Cardiac fibroblast (primary cell): ENCODE data around the gene INPP5J.

Experiments
- DNase-seq, 2 donors: peaks; one replicate each; pipeline versions ENCODE4 v3.0.0 to v3.0.0-alpha.2; 2010; ENCODE audit warnings: low read depth in 2 of 2
- H3K4me3 ChIP-seq, 2 donors: replicated peaks in 1 of 2; 1 replicate in 1 of 2; 2 replicates in 1 of 2; pipeline ENCODE4 v1.5.1; 2011; ENCODE audit warnings: low read depth in 2 of 2, low read length in 2 of 2, mild to moderate bottlenecking in 2 of 2, moderate library complexity in 1 of 2
- CTCF ChIP-seq: IDR thresholded peaks from one replicate; pipeline ENCODE4 v1.5.1; 2011; ENCODE audit warnings: low read depth, mild to moderate bottlenecking, low read length, inconsistent platforms

INPP5J gene

DNA sequence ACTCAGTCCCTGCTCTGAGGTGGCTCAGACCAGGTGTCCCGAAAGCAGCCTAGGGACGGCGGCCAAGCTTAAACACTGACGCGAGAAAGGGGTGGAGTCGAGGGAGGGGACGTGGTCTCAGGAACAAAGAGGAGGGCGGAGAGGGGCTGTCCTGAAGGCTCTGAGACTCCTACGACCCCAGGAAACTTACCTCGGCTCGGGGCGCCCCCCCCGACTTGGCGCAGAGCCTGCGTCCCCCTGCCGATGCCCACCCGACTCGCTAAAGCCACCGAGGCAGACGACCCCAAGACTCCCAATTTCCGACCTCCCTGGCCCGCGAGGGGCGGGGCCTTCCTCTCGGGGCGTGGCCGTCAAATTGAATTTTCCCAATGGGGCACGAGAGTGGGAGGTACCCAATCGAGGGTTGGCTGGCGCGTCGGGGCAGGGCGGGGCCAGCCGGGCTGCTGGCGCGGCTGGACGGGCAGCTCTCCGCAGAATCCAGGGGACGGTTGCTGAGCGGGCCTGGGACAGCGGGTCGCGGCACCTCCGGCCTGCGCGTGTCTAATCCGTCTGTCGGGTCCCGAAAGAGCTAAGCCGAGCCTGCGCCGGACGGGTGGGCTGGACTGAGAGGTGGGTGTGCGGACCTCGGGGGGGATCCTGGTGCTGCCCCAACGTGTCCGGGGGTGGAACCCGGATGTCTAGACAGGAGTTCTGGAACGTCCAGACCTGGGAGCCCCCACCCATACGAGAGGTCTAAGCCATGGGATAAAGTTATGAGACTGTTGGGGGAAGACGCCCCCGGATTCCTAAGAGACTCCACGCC lies 41.7 kb upstream of the INPP5J start, which contains the start of gene SMTN:
Gene SMTN, plus strand, starts transcription at position 471 of the 802 bp plus-strand sequence. CDS start 1,941 bp downstream, outside the sequence.
- TF ChIP-seq CTCF = no peak
- peak; percentile 90 for DNase-seq
- H3K4me3 ChIP-seq = peak within 1 kb of the TSS; percentile 82 to 90

- peak overlapping the region; percentile 82 to 90 for H3K4me3 ChIP-seq
- peak; percentile 42 to 75 for DNase-seq
- no peak for TF ChIP-seq CTCF
Measured at GRCh38 chr22:31081963-31082605, 40.7 kb upstream of the INPP5J start.

DNA sequence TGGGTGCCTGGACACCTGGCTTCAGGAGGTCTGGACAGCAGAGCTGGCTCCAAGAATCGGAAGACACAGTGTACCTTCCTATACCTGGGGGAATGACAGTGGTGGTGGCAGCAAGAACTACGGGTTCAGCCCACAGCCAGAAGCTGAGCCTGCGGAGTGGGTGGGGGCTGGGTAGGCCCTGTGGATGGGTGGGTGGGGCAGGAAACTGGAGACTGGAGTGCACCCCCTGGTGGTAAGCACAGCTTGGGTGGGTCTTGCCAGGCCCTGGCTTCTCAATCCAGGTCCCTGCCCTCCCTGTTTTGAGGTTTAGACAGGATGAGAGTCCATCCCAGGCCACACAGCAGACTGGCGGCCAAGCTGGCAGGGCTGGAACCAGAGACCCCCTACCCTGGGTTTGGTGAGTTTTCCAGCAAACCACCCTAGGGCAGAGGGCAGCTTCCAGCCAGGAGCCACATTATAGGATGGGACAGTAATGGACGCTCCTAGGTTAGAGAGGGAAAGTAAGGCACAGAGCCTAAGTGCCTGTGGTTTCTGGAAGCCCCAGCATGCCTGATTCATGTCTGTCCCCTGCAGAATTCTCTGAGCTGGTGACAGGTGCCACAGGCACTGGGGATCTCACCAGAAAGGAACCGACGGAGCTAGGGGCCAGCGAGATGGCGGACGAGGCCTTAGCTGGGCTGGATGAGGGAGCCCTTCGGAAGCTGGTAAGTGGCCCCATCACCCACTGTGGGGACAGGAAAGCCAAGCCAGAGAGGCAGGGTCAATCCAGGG lies 40.0 kb upstream of the INPP5J start:
- peak; percentile 71 for TF ChIP-seq CTCF
- DNase-seq = peak; percentile 79 to 84
- H3K4me3 ChIP-seq = peak overlapping the region; percentile 82 to 90

DNA sequence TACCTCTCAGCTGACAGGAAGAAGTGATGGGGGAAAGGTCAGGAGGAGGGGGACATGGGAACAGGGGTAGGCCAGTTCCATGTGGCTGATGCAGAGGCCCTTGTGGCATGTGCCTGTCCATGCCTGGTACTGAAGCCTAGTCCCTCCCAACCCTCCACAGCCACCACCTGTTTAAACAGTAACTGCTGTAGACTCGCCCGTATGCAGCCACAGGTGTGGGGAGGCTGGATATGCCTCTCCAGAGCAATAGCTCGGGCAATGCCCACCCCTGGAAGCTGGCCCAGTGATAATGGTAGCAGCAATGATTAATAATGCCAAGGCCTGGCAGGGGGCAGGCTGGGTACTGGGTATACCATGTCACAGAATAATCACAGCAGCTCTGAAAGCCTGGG lies 39.4 kb upstream of the INPP5J start:
- DNase-seq = no peak
- H3K4me3 ChIP-seq = peak overlapping the region in 1 of 2 donors; percentile 90
- no peak for TF ChIP-seq CTCF

- no peak for TF ChIP-seq CTCF
- no peak for DNase-seq
- peak overlapping the region; percentile 75 to 90 for H3K4me3 ChIP-seq
Measured at GRCh38 chr22:31083923-31084810, 38.6 kb upstream of the INPP5J start.

- peak overlapping the region; percentile 75 to 90 for H3K4me3 ChIP-seq
- DNase-seq = peak; percentile 82 to 91
Measured at GRCh38 chr22:31084811-31085492, 37.8 kb upstream of the INPP5J start.

More at GRCh38 chr22:31084811-31085492, 37.8 kb upstream of the INPP5J start:
- peak; percentile 64 for TF ChIP-seq CTCF
